GM19043 (cell line): ENCODE measurements around the gene ANO7.
"Not testable (repeated sequence)": the region's sequence is repeated elsewhere in the genome, so short reads cannot be mapped to it uniquely, and the experiment has no call there.

Experiments used
- ATAC-seq: cut with Tn5 transposase; IDR thresholded peaks from one replicate; pipeline ENCODE4 v1.9.1; 2021; ENCODE audit warnings: low read depth; ENCODE audit not compliant: unreplicated experiment

ANO7 gene

DNA sequence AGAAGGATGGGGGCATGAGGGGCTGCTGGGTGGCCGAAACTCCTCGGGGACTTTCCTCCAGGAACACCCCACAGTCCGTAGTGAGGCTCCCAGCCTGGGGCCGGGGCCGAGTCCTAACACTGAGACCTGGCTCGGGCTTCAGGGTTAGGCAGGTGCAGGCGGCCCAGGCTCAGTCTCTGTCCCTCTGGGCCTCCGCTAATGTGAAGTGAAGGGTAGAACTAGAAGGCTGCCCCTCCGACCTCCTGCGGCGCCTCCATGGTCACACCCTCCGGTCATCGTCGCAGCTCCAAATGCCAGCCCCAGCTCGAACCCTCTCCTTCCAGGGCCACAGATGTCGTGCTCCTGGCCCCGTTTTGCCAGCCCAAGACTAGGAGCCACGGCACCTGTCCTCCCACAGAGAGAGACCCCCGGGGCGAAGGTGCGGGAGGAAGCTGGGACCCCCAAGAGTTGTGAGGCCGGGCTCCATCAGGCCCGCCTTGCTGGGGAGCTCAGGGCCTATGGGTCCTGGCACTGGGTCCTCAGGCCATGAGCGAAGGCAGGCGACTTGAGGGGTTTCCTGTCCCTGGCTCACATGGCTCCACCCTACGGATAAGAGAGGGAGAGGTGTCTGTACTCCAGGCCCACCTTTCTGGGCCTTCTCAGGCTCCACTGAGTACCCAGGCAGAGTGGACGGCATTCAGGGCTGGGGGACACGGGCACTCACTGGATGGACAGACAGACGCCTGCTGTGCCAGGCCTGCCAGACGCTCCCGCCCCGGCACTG lies 797 bp downstream of the ANO7 start:
- no peak for ATAC-seq

DNA sequence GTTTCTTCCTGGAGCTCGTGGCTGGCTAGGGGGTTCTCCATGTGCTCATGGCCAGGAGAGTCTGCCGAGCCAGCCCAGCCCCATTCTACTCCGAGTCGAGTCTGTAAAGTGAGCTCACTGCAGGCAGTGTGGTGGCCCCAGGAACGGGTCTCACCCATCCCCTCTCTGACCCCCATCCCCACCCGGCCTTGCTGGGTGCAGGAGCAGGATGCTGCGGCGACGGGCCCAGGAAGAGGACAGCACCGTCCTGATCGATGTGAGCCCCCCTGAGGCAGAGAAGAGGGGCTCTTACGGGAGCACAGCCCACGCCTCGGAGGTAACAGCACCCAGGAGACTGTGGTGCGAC lies 1.4 kb downstream of the ANO7 start:
- no peak for ATAC-seq

DNA sequence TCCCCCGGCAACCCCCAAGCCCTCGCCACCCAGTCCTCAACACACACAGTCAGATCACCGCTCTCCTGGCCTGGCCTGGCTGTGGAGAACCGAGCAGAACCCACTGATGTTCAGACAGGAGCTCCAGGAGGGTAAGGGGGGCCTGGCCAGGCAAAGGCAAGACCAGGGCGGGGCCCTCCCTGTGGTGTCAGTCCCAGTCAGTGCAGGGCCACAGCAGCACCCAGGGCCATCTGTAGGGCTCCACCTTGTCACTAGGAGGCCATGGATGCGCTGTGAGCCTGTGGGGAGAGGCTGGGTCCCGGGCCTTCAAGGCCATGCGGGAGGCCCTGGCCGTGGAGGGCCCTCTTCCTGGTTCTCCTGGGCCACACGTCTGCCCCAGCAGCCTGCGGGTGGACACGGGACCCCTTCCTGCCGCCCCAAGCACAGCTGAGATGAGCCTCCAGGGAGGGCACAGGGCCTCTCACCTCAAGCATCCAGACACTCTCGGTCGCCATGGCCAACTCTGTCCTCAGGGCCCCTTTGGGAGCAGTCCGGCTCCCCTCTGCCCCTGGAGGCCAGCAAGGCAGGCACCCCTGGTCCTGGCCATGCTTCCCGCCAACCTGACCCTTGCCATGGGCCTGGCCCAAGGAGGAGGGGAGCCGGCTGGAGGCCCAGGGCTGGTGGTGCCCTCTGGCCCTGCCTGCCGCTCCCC lies 2.0 kb downstream of the ANO7 start:
- no peak for ATAC-seq

DNA sequence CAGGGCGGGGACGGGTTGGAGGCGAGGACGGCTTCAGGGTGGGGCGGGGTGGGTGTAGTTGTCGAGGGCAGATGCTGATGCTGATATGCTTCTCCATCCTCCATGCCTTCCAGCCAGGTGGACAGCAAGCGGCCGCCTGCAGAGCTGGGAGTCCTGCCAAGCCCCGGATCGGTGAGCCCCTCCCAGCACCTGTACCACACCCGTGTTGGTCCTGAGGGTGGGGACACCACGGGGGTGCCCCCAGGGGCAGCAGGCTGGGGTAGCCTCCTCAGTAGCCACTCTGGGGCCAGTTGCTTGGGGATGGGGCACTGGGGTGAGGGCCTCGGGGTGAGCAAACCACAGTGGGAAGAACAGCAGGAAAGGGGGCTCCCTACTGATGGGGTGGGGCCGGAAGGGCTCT lies 2.6 kb downstream of the ANO7 start:
- ATAC-seq, result no peak

DNA sequence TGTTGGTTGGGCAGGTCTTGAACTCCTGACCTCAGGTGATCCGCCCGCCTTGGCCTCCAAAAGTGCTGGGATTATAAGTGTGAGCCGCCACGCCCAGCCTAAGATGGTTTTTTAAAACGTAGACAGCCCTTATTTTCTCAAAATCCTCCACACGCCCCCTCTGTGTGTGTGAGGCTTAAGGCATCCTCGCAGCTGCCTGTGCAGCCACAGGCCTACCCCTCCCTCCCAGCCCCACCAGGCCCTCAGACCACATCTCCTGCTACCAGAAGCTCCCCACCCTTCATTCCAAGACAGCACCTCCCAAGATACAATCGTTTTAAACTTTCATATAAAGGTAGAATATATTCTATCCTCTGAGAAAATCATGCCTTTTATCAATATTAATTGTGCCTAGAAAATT lies 4.8 kb downstream of the ANO7 start:
- ATAC-seq, result no peak

DNA sequence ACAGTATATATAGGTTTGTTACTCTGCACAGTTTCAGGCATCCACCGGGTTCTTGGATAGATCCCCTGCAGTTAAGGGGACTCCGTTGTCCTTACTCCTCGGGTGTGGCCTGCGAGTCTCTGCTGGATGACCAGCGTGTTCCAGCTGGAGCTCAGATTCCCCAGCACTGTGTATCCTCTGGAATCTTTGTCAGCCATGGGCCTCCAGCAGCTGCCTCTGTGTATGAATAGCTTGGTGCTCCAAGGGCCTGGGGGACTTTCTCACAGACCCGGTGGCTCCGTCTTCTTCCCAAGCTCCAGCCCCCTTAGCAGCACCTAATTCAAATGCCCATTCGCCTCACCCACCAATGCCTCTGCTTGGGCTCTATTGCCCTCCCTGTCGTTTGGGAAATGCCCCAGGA lies 6.3 kb downstream of the ANO7 start:
- ATAC-seq, result no peak

DNA sequence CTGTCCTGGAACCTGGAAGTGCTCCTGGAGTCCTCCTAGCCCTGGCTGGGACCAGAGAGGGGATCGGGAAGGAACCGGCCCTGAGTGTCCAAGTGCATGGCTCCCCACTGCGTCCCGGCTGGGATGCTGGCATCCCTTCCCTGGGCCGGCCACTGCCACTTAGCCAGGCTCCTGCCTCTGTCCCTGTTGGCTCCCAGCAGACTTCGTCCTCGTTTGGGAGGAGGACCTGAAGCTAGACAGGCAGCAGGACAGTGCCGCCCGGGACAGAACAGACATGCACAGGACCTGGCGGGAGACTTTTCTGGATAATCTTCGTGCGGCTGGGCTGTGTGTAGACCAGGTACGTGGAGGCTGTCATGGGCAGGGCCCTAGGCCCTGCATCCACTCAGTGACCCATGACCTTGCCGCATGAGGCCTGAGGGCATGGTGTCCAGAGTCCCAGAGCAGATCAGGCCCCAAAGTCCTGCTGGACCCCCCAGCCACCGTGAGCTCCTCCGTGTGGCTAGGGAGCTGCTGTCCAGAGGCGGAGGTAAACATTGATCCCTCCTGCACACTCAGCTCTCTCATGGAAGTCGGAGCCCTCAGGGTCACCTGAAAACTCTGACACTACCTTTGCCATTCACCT lies 7.1 kb downstream of the ANO7 start:
- ATAC-seq, result no peak

DNA sequence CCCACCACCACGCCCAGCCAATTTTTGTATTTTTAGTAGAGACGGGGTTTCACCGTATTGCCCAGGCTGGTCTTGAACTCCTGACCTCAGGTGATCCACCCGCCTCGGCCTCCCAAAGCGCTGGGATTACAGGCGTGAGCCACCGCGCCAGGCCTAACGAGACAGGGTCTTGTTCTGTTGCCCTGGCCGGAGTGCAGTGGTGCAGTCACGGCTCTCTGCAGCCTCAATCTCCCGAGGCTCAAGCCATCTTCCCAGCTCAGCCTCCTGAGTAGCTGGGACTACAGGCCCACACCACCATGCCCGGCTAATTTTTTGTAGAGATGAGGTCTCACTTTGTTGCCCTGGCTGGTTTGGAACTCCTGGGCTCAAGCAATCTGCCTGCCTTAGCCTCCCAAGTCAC lies 8.8 kb downstream of the ANO7 start:
- ATAC-seq, result not testable (repeated sequence)

DNA sequence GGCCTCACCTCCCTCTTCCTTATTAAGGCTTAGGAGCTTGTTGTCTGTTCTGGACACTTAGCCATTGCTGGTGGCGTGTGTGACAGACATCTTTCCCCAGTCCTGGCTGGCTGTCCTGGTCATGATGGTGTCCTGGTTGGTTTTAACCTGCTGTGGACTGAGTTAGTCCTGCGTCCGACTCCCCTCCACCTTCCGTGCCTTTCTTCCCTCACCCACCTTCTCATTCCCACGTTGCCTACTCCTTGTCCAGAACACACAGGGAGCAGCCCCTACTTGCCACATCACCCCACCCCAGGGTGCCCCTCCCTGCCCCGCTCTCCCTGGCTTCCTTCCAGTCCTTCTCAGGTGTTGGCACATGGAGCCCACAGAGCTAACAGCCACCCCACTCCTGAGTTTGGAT lies 9.5 kb downstream of the ANO7 start:
- no peak for ATAC-seq

DNA sequence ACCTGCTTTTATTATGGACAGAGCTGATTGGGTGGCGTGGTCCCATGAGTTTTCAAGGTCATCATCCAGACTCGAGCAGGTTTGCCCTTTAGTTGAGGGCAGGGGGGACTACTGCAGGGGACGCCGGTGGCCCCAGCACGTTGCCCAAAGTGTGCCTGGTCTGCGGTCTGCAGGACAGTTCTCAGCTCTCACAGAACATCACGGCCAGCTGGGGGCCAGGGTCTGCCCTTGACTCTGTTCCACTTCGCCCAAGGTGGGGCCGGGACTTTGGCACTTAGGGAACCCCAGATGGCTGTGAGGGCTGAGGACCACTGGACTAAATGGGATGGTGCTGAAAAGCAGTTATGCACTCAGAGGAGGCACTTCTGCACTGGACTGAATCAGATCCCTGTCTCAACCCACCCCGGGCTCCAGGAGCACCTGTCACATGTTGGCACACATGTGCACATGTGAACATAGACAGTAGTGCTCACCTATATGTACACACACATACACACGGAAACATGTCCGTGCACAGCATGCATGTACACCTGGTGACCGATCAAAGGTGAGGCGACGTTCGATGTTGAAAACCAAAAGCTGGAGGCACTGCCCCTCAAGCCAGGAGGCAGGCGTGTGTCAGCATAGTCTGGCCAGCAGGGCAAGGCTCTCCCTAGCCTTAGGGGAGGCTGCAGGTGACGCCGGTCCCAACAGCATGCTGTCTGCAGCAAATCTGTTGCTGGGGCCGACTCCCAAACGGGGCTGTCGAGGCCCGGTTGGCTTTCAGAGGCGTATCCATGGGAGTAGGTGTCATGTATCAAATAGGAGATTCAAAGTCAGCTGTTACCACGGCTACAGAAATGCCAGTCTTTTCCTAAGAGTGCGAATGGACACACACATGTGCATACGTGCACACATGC lies 10.2 kb downstream of the ANO7 start:
- ATAC-seq, result no peak

DNA sequence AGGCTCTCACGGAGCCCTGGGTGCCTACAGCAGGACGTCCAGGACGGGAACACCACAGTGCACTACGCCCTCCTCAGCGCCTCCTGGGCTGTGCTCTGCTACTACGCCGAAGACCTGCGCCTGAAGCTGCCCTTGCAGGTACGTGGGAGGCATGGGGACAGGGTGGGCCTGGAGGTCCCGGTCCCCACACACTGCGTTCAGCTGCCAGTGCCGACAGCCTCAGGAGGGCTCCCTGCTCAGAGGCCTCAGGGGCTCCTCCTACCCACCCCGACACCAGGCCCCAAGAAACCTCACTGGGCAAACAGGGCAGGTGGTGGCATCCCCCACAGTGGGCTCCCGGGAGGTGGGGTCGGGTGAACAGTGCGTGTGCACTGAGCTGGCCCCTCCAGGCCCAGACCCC lies 10.8 kb downstream of the ANO7 start:
- ATAC-seq, result no peak

DNA sequence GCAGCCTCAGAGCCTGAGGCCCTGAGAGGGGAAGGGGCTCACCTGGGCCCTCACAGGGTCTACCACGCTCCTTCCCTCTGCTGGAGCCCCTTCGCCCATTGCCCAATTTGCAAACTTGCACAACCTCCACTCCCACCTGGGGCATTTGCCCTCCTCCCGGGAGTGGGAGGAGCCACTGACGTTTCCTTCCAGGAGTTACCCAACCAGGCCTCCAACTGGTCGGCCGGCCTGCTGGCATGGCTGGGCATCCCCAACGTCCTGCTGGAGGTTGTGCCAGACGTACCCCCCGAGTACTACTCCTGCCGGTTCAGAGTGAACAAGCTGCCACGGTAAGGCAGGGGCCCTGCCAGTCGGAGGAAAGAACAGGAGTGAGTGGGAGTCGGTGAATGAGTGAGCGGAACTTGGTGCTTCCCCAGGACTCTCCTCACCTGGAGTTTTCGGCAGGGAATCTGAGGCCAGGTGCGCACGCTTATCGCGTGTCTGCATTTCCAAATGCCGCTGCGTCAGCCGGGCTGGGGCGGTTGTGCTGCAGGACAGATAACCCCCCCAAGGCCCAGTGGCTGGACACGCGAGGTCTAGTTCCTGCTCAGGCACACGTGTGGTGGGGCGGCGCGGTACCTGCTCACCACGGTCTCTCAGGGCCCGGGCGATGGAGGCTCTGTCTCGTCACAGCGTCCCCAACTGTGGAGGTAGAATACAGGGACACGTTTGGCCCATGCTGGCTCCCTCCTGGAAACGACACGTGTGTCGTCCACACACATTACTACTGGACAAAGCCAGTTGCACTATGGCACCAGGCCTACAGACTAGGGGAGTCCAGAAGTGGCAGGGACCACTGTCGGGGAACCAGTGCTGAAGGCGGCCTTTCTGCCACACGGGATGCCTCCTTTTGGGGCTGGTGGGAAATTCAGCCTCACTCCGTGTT lies 11.7 kb downstream of the ANO7 start:
- ATAC-seq, result no peak

DNA sequence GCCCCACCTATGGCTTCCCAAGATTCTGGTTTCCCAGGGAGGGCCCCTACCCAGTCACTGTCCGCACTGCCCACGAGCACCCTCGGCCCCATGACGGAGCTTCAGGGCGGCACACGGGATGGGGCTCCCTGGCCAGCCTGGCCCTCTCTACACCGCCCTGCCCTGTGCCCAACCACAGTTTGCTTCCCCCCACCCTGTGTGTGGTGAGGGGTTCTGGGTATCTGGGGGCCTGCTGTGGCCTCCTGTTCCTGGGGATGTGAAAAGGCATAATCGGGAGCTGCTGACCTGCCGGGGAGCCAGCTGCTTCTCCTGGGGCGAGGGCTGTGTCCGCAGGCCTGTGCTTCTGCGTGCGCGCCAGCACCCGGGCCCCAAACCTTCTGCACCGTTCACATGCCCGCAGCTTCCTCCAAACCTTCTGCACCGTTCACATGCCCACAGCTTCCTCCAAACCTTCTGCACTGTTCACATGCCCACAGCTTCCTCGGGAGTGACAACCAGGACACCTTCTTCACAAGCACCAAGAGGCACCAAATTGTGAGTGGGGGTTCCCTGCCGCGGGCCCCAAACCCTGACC lies 12.4 kb downstream of the ANO7 start:
- no peak for ATAC-seq

DNA sequence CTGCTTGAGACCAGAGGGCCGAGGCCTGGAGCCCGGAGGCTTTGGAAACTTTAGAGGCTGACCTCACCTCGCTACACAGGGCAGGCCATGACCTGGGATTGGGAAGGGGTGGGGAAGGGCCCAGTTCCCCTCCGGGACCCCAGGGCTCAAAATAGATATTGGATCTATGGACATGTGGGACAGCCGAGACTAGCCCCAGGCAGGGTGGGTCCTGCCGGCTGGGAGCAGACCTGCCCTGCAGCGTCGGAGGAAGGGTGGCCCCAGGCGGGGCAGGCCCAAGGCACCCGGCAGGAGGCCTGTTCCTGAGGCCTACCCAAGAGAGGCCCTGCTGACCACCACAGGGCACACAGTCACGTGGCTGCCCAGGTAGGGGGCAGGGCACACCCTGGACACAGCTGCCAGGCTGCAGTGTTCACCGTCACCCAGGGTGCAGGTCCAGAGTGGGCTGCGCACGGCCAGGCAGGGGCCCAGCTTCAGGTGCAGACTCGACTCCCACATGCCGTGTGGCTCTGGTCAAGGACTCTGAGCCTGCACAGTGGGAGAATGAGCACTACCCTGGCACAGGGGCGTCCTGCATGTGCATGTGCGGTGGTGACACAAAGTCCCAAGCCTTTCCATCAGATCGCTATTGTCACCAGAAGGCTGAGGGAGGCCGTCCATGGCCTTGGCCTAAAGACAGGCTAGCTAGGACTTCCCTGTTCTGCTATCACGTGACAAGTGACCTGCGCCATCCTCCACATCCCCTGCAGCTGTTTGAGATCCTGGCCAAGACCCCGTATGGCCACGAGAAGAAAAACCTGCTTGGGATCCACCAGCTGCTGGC lies 13.2 kb downstream of the ANO7 start:
- no peak for ATAC-seq

DNA sequence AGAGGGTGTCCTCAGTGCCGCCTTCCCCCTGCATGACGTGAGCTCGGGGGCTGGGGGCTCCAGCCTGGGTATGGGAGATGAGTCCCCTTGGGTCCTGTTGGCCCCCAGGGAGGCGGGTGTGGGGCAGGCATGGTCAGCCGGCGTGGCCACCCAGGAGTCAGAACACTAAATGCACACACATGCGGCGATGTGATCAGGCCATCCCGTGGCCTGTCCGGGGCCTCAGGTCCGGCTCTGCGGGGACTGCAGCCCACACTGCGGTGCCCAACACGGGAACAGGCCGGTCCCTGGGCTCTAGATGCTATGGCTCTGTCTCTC lies 13.8 kb downstream of the ANO7 start:
- ATAC-seq, result no peak

DNA sequence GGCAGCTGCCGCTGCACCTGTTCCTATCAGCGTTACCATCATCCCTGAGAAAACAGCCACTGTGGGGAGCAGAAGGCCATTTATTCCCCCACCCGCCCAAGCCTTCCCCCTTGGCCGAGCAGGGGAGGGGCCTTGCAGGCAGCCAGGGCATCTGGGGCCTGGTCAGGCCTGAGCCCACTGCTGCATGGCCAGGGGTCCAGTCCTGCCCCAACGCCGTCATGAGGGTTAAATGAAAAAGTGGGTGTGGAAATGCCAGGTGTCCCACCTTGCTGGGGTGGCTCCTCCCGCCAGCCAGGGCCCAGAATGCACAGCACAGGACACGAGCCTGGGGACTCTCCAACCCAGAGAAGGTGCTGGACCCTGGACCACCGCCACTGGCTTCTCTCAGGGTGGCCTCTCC lies 14.2 kb downstream of the ANO7 start:
- ATAC-seq, result no peak

DNA sequence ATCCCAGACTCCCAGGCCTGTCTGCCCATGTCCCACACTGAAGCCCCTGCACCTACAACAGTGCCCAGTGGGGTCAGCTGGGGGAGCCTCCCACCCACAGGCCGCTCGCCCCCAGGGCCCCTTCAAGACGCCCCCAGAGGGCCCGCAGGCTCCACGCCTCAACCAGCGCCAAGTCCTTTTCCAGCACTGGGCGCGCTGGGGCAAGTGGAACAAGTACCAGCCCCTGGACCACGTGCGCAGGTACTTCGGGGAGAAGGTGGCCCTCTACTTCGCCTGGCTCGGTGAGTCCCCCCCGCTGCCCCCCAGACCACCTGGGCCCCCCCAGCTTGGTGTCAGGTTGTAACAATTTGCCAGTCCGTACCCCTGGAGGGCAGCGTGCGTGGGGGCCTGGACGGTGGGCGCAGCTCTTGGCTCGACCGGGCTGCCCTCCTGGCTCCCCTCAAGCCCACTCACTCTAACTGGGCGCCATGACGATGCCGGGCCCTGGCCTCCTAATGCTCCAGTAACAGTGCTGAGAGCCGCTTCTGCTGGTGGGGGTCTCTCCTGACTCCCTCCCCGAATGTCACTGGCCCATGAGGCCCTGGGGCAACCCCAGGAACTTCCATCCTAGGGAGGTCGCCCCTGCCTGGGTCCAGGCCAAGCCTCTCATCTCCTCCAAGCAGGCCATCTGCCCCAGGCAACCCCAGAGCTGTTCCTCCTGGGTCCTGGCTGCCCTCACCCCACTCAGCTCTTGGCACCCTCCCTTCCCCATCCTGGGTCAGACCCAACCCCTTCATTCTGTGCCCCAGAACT lies 14.9 kb downstream of the ANO7 start:
- ATAC-seq, result no peak

DNA sequence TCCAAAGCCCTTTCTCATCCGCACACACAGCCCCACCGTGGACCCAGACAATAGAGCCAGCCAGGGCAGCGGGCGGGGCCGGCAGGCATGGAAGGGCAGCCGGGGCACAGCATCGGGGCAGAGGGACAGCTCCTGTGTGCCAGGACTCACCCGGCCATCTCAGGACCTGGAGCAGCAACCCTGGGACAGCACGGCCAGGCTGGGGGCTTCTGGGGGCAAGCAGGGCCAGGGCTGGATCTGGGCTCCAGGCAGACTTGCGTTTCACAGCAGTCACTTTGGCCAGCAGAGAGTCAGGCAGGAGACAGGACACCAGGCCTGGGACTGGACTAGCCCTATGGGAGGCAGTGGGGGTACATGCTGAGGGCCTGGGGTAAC lies 15.5 kb downstream of the ANO7 start:
- ATAC-seq, result no peak
